H1 (cell line): ENCODE measurements around the gene DCLRE1B. TPM values are rescaled to one million over a fixed set of nuclear protein-coding genes. Genes with fewer than 3 reads are reported as not detected.

Experiments used
- MAX ChIP-seq: IDR thresholded peaks from 2 replicates; pipeline ENCODE4 v1.6.1; 2012; ENCODE audit warnings: inconsistent platforms
- TCF12 ChIP-seq: IDR thresholded peaks from 2 replicates; pipeline ENCODE4 v1.6.1; 2011; ENCODE audit warnings: low read depth, mild to moderate bottlenecking, low read length
- polyA plus RNA-seq, 7 experiments: library from polyadenylated mRNA; depleted of rRNA in 3 of 7; stranded (reverse) in 5 of 7; unstranded in 2 of 7; fragments of >200 nt in 5 of 7; fragments of 200-250 nt in 2 of 7; gene quantifications; 1 replicate in 5 of 7; 2 replicates in 1 of 7; 4 replicates in 1 of 7; pipeline versions ENCODE4 v1.2.1 to v1.2.3, GENCODE V29; 2011 to 2013; ENCODE audit warnings: missing spikeins in 2 of 7, mixed read lengths in 2 of 7
- total RNA-seq: library from RNA; stranded (reverse); fragmentation: NEBNext Ultra II Directional; extraction: Animal tissue kit (Norgen Biotek cat#: 25700); gene quantifications from 2 replicates; pipeline ENCODE4 v1.2.1, GENCODE V29; 2021
- TF ChIP-seq, protein P1 (sequence below): IDR thresholded peaks from 2 replicates; pipeline ENCODE4 v1.6.1; 2012; ENCODE audit warnings: low read length, inconsistent platforms

DCLRE1B gene
- total and polyA plus RNA-seq, 2 of the 8 experiments (the other 6 are each of a cell fraction or from before 2014, with no cell fraction given) = 5.5 to 11.0 TPM

- TF ChIP-seq, protein P1, sequence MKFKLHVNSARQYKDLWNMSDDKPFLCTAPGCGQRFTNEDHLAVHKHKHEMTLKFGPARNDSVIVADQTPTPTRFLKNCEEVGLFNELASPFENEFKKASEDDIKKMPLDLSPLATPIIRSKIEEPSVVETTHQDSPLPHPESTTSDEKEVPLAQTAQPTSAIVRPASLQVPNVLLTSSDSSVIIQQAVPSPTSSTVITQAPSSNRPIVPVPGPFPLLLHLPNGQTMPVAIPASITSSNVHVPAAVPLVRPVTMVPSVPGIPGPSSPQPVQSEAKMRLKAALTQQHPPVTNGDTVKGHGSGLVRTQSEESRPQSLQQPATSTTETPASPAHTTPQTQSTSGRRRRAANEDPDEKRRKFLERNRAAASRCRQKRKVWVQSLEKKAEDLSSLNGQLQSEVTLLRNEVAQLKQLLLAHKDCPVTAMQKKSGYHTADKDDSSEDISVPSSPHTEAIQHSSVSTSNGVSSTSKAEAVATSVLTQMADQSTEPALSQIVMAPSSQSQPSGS = no peak
- TF ChIP-seq MAX (no peak), TCF12 (no peak)
Observed at GRCh38 chr1:113913312-113913668, 8.2 kb downstream of the DCLRE1B start (continued).
